HCT116 (cell line): ENCODE results near the gene PSMA7. TPM values are rescaled to one million over a fixed set of nuclear protein-coding genes. Genes with fewer than 3 reads are reported as not detected.

Experiments
- ATAC-seq: fragments of 200-7000 bp; cut with Tn5 transposase; 2 replicates; pipeline ENCODE4 v1.9.1; 2020; ENCODE audit warnings: mild to moderate bottlenecking, moderate library complexity
- BruUV-seq: library from RNA; stranded (reverse); fragments of 400-500 nt; replicated peaks from 2 replicates; lab custom pipeline; 2021; lab: Mats Ljungman, UMichigan
- CTCF ChIA-PET: fragments of 300-600 bp; sonication (Branson Sonifier 250); formaldehyde crosslinking; loops from one replicate; lab custom pipeline; 2021; ENCODE audit warnings: antibody characterized with exemption; lab: Charles Lee
- POLR2A ChIA-PET: fragments of 300-600, 350-600 bp; sonication (Branson Sonifier 250); formaldehyde crosslinking; loops from one replicate; lab custom pipeline; 2021; ENCODE audit warnings: antibody characterized with exemption; lab: Charles Lee
- RAD21 ChIA-PET, 2 experiments: fragments of 300-600 bp; sonication (Branson Sonifier 250); formaldehyde crosslinking; loops; one replicate each; lab custom pipeline; 2023; ENCODE audit warnings: low total read pairs in 2 of 2; ENCODE audit not compliant: uncharacterized antibody in 2 of 2, unreplicated experiment in 2 of 2, low non-redundant PET in 1 of 2; lab: Charles Lee
- DNase-seq: peaks from one replicate; pipeline ENCODE4 v3.0.0-alpha.2; 2010; ENCODE audit warnings: low read depth, low spot score
- H2AFZ ChIP-seq: fragments of 200-600 bp; shearing (Covaris generic), sonication (generic); 2 replicates; pipeline ENCODE4 v1.6.1; 2017; ENCODE audit warnings: low read depth, mixed run types, mixed read lengths, antibody characterized with exemption, low read length; ENCODE audit not compliant: poor library complexity, severe bottlenecking
- H3K27ac ChIP-seq: 2 replicates; pipeline ENCODE4 v1.5.1; 2012; ENCODE audit warnings: low read depth, low read length
- H3K27me3 ChIP-seq: fragments of 200-600 bp; sonication (generic); 2 replicates; pipeline ENCODE4 v1.6.1; 2016; ENCODE audit warnings: mixed run types, low read length, mixed read lengths; ENCODE audit not compliant: insufficient read depth
- H3K36me3 ChIP-seq, 2 experiments: fragments of 200-500 bp in 1 of 2; fragments of 200-600 bp in 1 of 2; sonication (Bioruptor generic) in 1 of 2; sonication (generic) in 1 of 2; 2 replicates each; pipeline versions ENCODE4 v1.5.1 to v1.6.1; 2014 to 2016; ENCODE audit warnings: low read length in 2 of 2, inconsistent platforms in 1 of 2, mixed read lengths in 1 of 2, mixed run types in 1 of 2; ENCODE audit not compliant: insufficient read depth in 2 of 2, control insufficient read depth in 1 of 2
- H3K4me1 ChIP-seq, 2 experiments: fragments of 200-600 bp in 1 of 2; sonication (generic) in 1 of 2; 2 replicates each; pipeline versions ENCODE4 v1.5.1 to v1.6.1; 2012 to 2017; ENCODE audit warnings: low read length in 2 of 2, inconsistent platforms in 1 of 2, mild to moderate bottlenecking in 1 of 2, mixed read lengths in 1 of 2, mixed run types in 1 of 2, moderate library complexity in 1 of 2; ENCODE audit not compliant: insufficient read depth in 2 of 2, control insufficient read depth in 1 of 2
- H3K4me2 ChIP-seq: fragments of 200-600 bp; sonication (generic); 2 replicates; pipeline ENCODE4 v1.6.1; 2017; ENCODE audit warnings: mixed run types, low read length, mixed read lengths
- H3K4me3 ChIP-seq, 2 experiments: fragments of 200-600 bp in 1 of 2; sonication (generic) in 1 of 2; replicated peaks in 1 of 2; 2 replicates each; pipeline ENCODE4 v1.5.1; 2011 to 2016; ENCODE audit warnings: low read length in 2 of 2, control low read depth in 1 of 2, low read depth in 1 of 2, mild to moderate bottlenecking in 1 of 2, mixed read lengths in 1 of 2, mixed run types in 1 of 2
- H3K79me2 ChIP-seq: fragments of 200-600 bp; sonication (generic); 2 replicates; pipeline ENCODE4 v1.6.1; 2017; ENCODE audit warnings: mild to moderate bottlenecking, mixed run types, low read length, moderate library complexity, mixed read lengths; ENCODE audit not compliant: insufficient read depth
- H3K9ac ChIP-seq: fragments of 200-600 bp; sonication (generic); 2 replicates; pipeline ENCODE4 v1.6.1; 2016; ENCODE audit warnings: low read length, mixed read lengths
- H3K9me2 ChIP-seq: fragments of 200-600 bp; sonication (generic), shearing (Covaris generic); 2 replicates; pipeline ENCODE4 v1.6.1; 2017; ENCODE audit warnings: mixed run types, mild to moderate bottlenecking, moderate library complexity; ENCODE audit not compliant: insufficient read depth
- H3K9me3 ChIP-seq, 2 experiments: fragments of 200-500 bp in 1 of 2; fragments of 200-600 bp in 1 of 2; sonication (Bioruptor generic) in 1 of 2; sonication (generic) in 1 of 2; 2 replicates each; pipeline ENCODE4 v1.6.1; 2014 to 2017; ENCODE audit warnings: low read length in 2 of 2, mixed read lengths in 2 of 2, inconsistent platforms in 1 of 2, low read depth in 1 of 2, mild to moderate bottlenecking in 1 of 2, mixed run types in 1 of 2, moderate library complexity in 1 of 2; ENCODE audit not compliant: control insufficient read depth in 1 of 2, insufficient read depth in 1 of 2
- H4K20me1 ChIP-seq: fragments of 200-600 bp; sonication (generic), shearing (Covaris generic); 2 replicates; pipeline ENCODE4 v1.6.1; 2017; ENCODE audit warnings: mixed run types, mild to moderate bottlenecking, moderate library complexity; ENCODE audit not compliant: insufficient read depth
- ATF3 ChIP-seq: IDR thresholded peaks from 2 replicates; pipeline ENCODE4 v1.6.1; 2012
- CEBPB ChIP-seq: IDR thresholded peaks from 2 replicates; pipeline ENCODE4 v1.6.1; 2012; ENCODE audit warnings: low read depth
- CTCF ChIP-seq, 3 experiments: fragments of 200-600 bp in 1 of 3; sonication (generic) in 1 of 3; IDR thresholded peaks in 2 of 3; conservative IDR thresholded peaks in 1 of 3; 2 replicates each; pipeline ENCODE4 v1.5.1; 2012 to 2017; ENCODE audit warnings: low read depth in 2 of 3, low read length in 2 of 3, antibody characterized with exemption in 1 of 3, borderline replicate concordance in 1 of 3, control low read depth in 1 of 3, mild to moderate bottlenecking in 1 of 3, mixed read lengths in 1 of 3, mixed run types in 1 of 3, moderate library complexity in 1 of 3; ENCODE audit not compliant: insufficient read depth in 1 of 3
- EGR1 ChIP-seq: IDR thresholded peaks from 2 replicates; pipeline ENCODE4 v1.6.1; 2012; ENCODE audit warnings: low read depth
- ELF1 ChIP-seq: IDR thresholded peaks from 2 replicates; pipeline ENCODE4 v1.6.1; 2012; ENCODE audit warnings: low read depth, borderline replicate concordance
- EZH2 ChIP-seq: fragments of 200-600 bp; sonication (generic); IDR thresholded peaks from 2 replicates; pipeline ENCODE4 v1.6.1; 2017; ENCODE audit warnings: antibody characterized with exemption, mixed run types
- FOSL1 ChIP-seq: IDR thresholded peaks from 2 replicates; pipeline ENCODE4 v1.6.1; 2012; ENCODE audit warnings: low read depth
- JUND ChIP-seq: IDR thresholded peaks from 2 replicates; pipeline ENCODE4 v1.6.1; 2012
- MAX ChIP-seq: IDR thresholded peaks from 2 replicates; pipeline ENCODE4 v1.6.1; 2012
- POLR2A ChIP-seq: IDR thresholded peaks from 2 replicates; pipeline ENCODE4 v1.7.0; 2011; ENCODE audit warnings: borderline replicate concordance; ENCODE audit not compliant: insufficient read depth, insufficient read length; ENCODE audit errors: extremely low read depth
- POLR2AphosphoS5 ChIP-seq: IDR thresholded peaks from 2 replicates; pipeline ENCODE4 v1.6.1; 2011; ENCODE audit warnings: mild to moderate bottlenecking, low read depth, low read length, moderate library complexity
- RAD21 ChIP-seq: IDR thresholded peaks from 2 replicates; pipeline ENCODE4 v1.6.1; 2012; ENCODE audit warnings: low read depth, mild to moderate bottlenecking
- REST ChIP-seq: IDR thresholded peaks from 2 replicates; pipeline ENCODE4 v1.6.1; 2012; ENCODE audit warnings: low read depth
- SIN3A ChIP-seq: IDR thresholded peaks from 2 replicates; pipeline ENCODE4 v1.6.1; 2012; ENCODE audit warnings: low read depth
- SP1 ChIP-seq: IDR thresholded peaks from 2 replicates; pipeline ENCODE4 v1.6.1; 2012; ENCODE audit warnings: low read depth
- SRF ChIP-seq: IDR thresholded peaks from 2 replicates; pipeline ENCODE4 v1.6.1; 2012; ENCODE audit warnings: low read depth
- TCF7L2 ChIP-seq: IDR thresholded peaks from 2 replicates; pipeline ENCODE4 v1.7.0; 2011; ENCODE audit warnings: borderline replicate concordance, inconsistent platforms; ENCODE audit not compliant: insufficient read depth, insufficient read length; ENCODE audit errors: extremely low read depth
- ZFX ChIP-seq: fragments of 450-650 bp; IDR thresholded peaks from 2 replicates; pipeline ENCODE4 v1.6.1; 2017
- intact Hi-C: fragments of 100-400 bp; cut with micrococcal nuclease; formaldehyde crosslinking; loops from 2 replicates; pipeline ENCODE4 v1.10.0; 2022
- total RNA-seq: library from RNA; stranded (reverse); gene quantifications from one replicate; pipeline ENCODE4 v1.2.1, GENCODE V29; 2021; ENCODE audit not compliant: unreplicated experiment

The PSMA7 gene
- total RNA-seq, 1 experiment from 2014 or later = 364 TPM

GRCh38 chr20:62183426-62184142, 40.4 kb upstream of the PSMA7 start (continued):
- TF ChIP-seq TCF7L2 (no peak), ZFX (no peak), POLR2A (no peak)

GRCh38 chr20:62182469-62183425, 39.6 kb upstream of the PSMA7 start, which contains the start of gene MTG2:
TSS of gene MTG2 (plus strand) at chr20:62183028. CDS start at chr20:62193421, 10,393 bp downstream.
- H3K79me2 ChIP-seq = peaks cover 59% of the 10 kb centered on the region
- intact Hi-C loops = loop anchor here (2.0 kb wide), 1 partner anchor 22 kb away; no protein-coding TSS in a partner anchor
- H3K9me3 ChIP-seq = no peaks in the 10 kb centered on the region
- peak within 1 kb of the TSS; percentile 99 for H3K9ac ChIP-seq
- ChIA-PET CTCF (no interaction called here), POLR2A (no interaction called here), RAD21 (no interaction called here)
- H3K27ac ChIP-seq = peak within 1 kb of the TSS; percentile 92
- no peak within 1 kb of the TSS for H2AFZ ChIP-seq
- H3K36me3 ChIP-seq = peaks cover 0 to 2% of the 10 kb centered on the region in 2 experiments; a peak in 2 of 4 replicates
- H3K4me1 ChIP-seq = peaks cover 6 to 17% of the 10 kb centered on the region in 2 experiments; a peak in 3 of 4 replicates
- no peaks in the 10 kb centered on the region for H3K9me2 ChIP-seq
- H4K20me1 ChIP-seq = no peaks in the 10 kb centered on the region
- peak within 1 kb of the TSS; percentile 68 to 84 for H3K4me3 ChIP-seq
- ATAC-seq (peak; percentile 95), DNase-seq (peak; percentile 89)
- peak within 1 kb of the TSS; percentile 78 for H3K4me2 ChIP-seq
- no TSS peak for BruUV-seq
- no peaks in the 10 kb centered on the region for H3K27me3 ChIP-seq
- TF ChIP-seq REST (no peak), EZH2 (no peak), ZFX (peak; percentile 93; the same call in 1 of the 2 replicates), CTCF (IDR thresholded peaks at IDR 0.05 in 2 of 3, conservative IDR thresholded peaks at IDR 0.05 in 1 of 3; ENCODE audit: borderline replicate concordance in 1 of 3, insufficient read depth in 1 of 3, low read depth in 2 of 3, low read length in 2 of 3) (no peak), RAD21 (peak; percentile 20; the same call in 1 of the 2 replicates), CEBPB (no peak), JUND (0 out of 2 replicates have a peak, but pooled peaks have one; percentile 1), EGR1 (0 out of 2 replicates have a peak, but pooled peaks have one; percentile 33), TCF7L2 (no peak), SRF (peak; percentile 90), MAX (peak; percentile 75), ATF3 (no peak), SIN3A (peak; percentile 88), SP1 (no peak; the same call in 1 of the 2 replicates), ELF1 (peak; percentile 77), POLR2AphosphoS5 (peak; percentile 97), FOSL1 (no peak)
